Adrenal gland (tissue), 5 donors: ENCODE results near the gene SFRP4.

Experiments used
- CTCF ChIP-seq, 6 experiments: fragments of 450-650 bp in 4 of 6; fragments of 200-600 bp in 2 of 6; sonication (generic) in 1 of 6; IDR thresholded peaks; 1 replicate in 5 of 6; 2 replicates in 1 of 6; pipeline versions ENCODE4 v1.5.1 to v1.8.0; 2016 to 2021; ENCODE audit warnings: antibody characterized with exemption in 6 of 6, mild to moderate bottlenecking in 2 of 6, moderate library complexity in 1 of 6
- POLR2A ChIP-seq, 2 donors: fragments of 450-650 bp; IDR thresholded peaks; one replicate each; pipeline ENCODE4 v1.6.1; 2017; ENCODE audit warnings: antibody characterized with exemption in 2 of 2, mild to moderate bottlenecking in 2 of 2, moderate library complexity in 1 of 2
- donor health status: DM: no; HTN: no; CAD: no.

- no peak for TF ChIP-seq CTCF (IDR thresholded peaks at IDR 0.05)
- TF ChIP-seq POLR2A (IDR thresholded peaks at IDR 0.05): no peak
These were observed 15.9 kb upstream of the SFRP4 start for GRCh38 chr7:37932543-37932942.
